ENCODE measurements around the gene XIRP2. TPM values are rescaled to one million over a fixed set of nuclear protein-coding genes. Genes with fewer than 3 reads are reported as not detected.

Gene XIRP2
- total and polyA plus RNA-seq, 2 of the 13 experiments (the other 11 are each of a cell fraction or from before 2014, with no cell fraction given): 0.04 to 0.05 TPM

DNA sequence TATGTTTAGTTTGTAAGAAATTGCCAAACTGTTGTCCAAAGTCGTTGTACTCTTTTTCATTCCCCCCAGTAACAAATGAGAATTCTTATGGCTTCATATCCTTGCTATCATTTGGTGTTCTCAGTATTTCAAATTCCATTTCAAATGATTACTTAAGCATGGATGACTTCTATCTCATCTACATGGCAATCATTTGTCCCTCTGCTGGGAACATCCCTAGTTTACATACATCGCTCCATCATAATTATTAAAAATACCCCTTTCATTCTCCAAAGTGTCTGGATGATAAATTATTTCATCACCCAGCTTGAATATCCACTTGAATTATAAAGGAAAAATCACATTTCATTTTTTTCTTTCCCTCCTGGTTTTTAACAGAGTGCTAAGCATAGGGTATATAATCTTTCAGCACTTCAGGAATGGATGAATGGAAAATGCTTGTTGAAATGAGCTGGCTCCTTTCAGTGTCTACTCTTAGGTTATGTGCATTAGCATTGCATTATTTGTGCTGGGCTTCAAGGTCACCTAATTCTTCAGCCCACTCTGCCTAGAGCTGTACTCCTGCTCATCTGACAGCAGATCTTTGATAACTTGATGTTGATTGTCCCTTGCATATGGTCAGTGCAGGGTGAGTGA, 33.1 kb downstream of the XIRP2 start:
- in situ Hi-C loops (cut with HindIII; ENCODE audit: extremely low pct_ligation_motif_present, low pct_unique_long_range_greater_than_20kb) (no loop called here), intact Hi-C loops (cut with micrococcal nuclease; ENCODE audit: unreplicated experiment) (no loop called here)
- BruUV-seq (replicated peaks): no TSS peak
- 19% methylated on average over 2 of the region's 2 CpGs for WGBS (ENCODE audit: low lambda C conversion rate)
- Histone ChIP-seq H3K9ac (ENCODE audit: insufficient read depth, low read depth, low read length) (no peak overlapping the region), H3K9me3 (ENCODE audit: low read length) (no peaks in the 10 kb centered on the region), H3K79me2 (ENCODE audit: insufficient read depth, low read length) (no peaks in the 10 kb centered on the region), H3K27me3 (ENCODE audit: control insufficient read depth in 1 of 2, insufficient read depth in 2 of 2, low read length in 2 of 2) (no peaks in the 10 kb centered on the region), H3K27ac (ENCODE audit: extremely low read length, insufficient read depth, low read length) (no peak overlapping the region), H3K4me3 (replicated peaks in 1 of 3; ENCODE audit: insufficient read depth in 1 of 3, low read depth in 2 of 3, low read length in 3 of 3) (no peak overlapping the region), H4K20me1 (ENCODE audit: insufficient read depth, low read length) (no peaks in the 10 kb centered on the region), H3K4me2 (ENCODE audit: low read depth, low read length) (no peak overlapping the region), H3K36me3 (replicated peaks in 1 of 2; ENCODE audit: control insufficient read depth in 1 of 2, insufficient read depth in 2 of 2, low read length in 2 of 2) (no peaks in the 10 kb centered on the region), H3K4me1 (ENCODE audit: insufficient read depth, low read length) (no peaks in the 10 kb centered on the region), H2AFZ (ENCODE audit: low read length) (no peak overlapping the region)
- TF ChIP-seq ZNF460 (CRISPR knock-in tag; IDR thresholded peaks at IDR 0.05; ENCODE audit: borderline replicate concordance) (no peak), ARHGAP35 (CRISPR knock-in tag; IDR thresholded peaks at IDR 0.05; ENCODE audit: borderline replicate concordance) (no peak), NFYC (CRISPR knock-in tag; IDR thresholded peaks at IDR 0.05) (no peak), ZNF605 (CRISPR knock-in tag; IDR thresholded peaks at IDR 0.05) (no peak), HDAC1 (CRISPR knock-in tag; IDR thresholded peaks at IDR 0.05) (no peak), EP300 (IDR thresholded peaks at IDR 0.05; ENCODE audit: low read depth in 2 of 2, low read length in 2 of 2) (no peak), EP300 (CRISPR knock-in tag; IDR thresholded peaks at IDR 0.05; ENCODE audit: borderline replicate concordance) (no peak), ZNF550 (CRISPR knock-in tag; IDR thresholded peaks at IDR 0.05; ENCODE audit: borderline replicate concordance) (no peak), ZNF567 (CRISPR knock-in tag; IDR thresholded peaks at IDR 0.05; ENCODE audit: borderline replicate concordance) (no peak), DZIP1 (CRISPR knock-in tag; IDR thresholded peaks at IDR 0.05) (no peak), PRDM10 (CRISPR knock-in tag; IDR thresholded peaks at IDR 0.05; ENCODE audit: low read depth) (no peak)
- TF ChIP-seq, protein P1, sequence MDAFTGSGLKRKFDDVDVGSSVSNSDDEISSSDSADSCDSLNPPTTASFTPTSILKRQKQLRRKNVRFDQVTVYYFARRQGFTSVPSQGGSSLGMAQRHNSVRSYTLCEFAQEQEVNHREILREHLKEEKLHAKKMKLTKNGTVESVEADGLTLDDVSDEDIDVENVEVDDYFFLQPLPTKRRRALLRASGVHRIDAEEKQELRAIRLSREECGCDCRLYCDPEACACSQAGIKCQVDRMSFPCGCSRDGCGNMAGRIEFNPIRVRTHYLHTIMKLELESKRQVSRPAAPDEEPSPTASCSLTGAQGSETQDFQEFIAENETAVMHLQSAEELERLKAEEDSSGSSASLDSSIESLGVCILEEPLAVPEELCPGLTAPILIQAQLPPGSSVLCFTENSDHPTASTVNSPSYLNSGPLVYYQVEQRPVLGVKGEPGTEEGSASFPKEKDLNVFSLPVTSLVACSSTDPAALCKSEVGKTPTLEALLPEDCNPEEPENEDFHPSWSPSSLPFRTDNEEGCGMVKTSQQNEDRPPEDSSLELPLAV (CRISPR knock-in tag; conservative IDR thresholded peaks at IDR 0.05; ENCODE audit: low read depth): no peak
- DNase-seq (ENCODE audit: low spot score): no peak
- FAIRE-seq: no peak
- no peak for ATAC-seq
- CTCF ChIA-PET (ENCODE audit: low intra/inter-chr PET ratio, low total read pairs): no interaction called here
- POLR2A ChIA-PET: no interaction called here
